MM.1S (cell line): ENCODE data around the gene ZFAND6.

Experiments used
- DNase-seq: peaks from one replicate; pipeline ENCODE4 v3.0.0-alpha.2; 2015
- H2AFZ ChIP-seq: fragments of 300-600 bp; sonication (generic); 2 replicates; pipeline ENCODE4 v1.6.0; 2016; ENCODE audit warnings: antibody characterized with exemption, low read length
- H3F3A ChIP-seq: fragments of 300-600 bp; sonication (generic); 2 replicates; pipeline ENCODE4 v1.6.1; 2016; ENCODE audit warnings: mild to moderate bottlenecking, antibody characterized with exemption, low read length, moderate library complexity, mixed read lengths; ENCODE audit not compliant: insufficient read depth
- H3K27ac ChIP-seq: fragments of 300-600 bp; sonication (generic); 2 replicates; pipeline ENCODE4 v1.5.1; 2016; ENCODE audit warnings: mild to moderate bottlenecking, low read length
- H3K27me3 ChIP-seq: fragments of 300-600 bp; sonication (generic); replicated peaks from 2 replicates; pipeline ENCODE4 v1.6.0; 2016; ENCODE audit warnings: low read length; ENCODE audit not compliant: insufficient read depth
- H3K36me3 ChIP-seq: fragments of 300-600 bp; sonication (generic); replicated peaks from 2 replicates; pipeline ENCODE4 v1.6.1; 2016; ENCODE audit warnings: mild to moderate bottlenecking, low read length, mixed read lengths; ENCODE audit not compliant: insufficient read depth
- H3K4me1 ChIP-seq: fragments of 300-600 bp; sonication (generic); 2 replicates; pipeline ENCODE4 v1.6.1; 2016; ENCODE audit warnings: low read length, mixed read lengths
- H3K4me2 ChIP-seq: fragments of 300-600 bp; sonication (generic); 2 replicates; pipeline ENCODE4 v1.6.0; 2016; ENCODE audit warnings: low read depth, low read length
- H3K4me3 ChIP-seq: fragments of 300-600 bp; sonication (generic); 2 replicates; pipeline ENCODE4 v1.5.1; 2016; ENCODE audit warnings: low read length, mixed read lengths
- H3K79me2 ChIP-seq: fragments of 300-600 bp; sonication (generic); 2 replicates; pipeline ENCODE4 v1.6.1; 2016; ENCODE audit warnings: mixed run types, low read length, mixed read lengths
- H3K9ac ChIP-seq: fragments of 300-600 bp; sonication (generic); 2 replicates; pipeline ENCODE4 v1.6.1; 2016; ENCODE audit warnings: low read length, mixed read lengths
- H3K9me2 ChIP-seq: fragments of 300-600 bp; sonication (generic); replicated peaks from 2 replicates; pipeline ENCODE4 v1.6.1; 2016; ENCODE audit warnings: mild to moderate bottlenecking, low read length, mixed read lengths; ENCODE audit not compliant: insufficient read depth
- H3K9me3 ChIP-seq: fragments of 300-600 bp; sonication (generic); replicated peaks from 2 replicates; pipeline ENCODE4 v1.6.1; 2016; ENCODE audit warnings: mild to moderate bottlenecking, low read length, mixed read lengths; ENCODE audit not compliant: insufficient read depth
- H4K20me1 ChIP-seq: fragments of 300-600 bp; sonication (generic); 2 replicates; pipeline ENCODE4 v1.6.1; 2016; ENCODE audit warnings: mild to moderate bottlenecking, low read length, moderate library complexity, mixed read lengths; ENCODE audit not compliant: insufficient read depth
- EZH2 ChIP-seq: fragments of 300-600 bp; sonication (generic); optimal IDR thresholded peaks from 2 replicates; pipeline ENCODE3; 2017; ENCODE audit warnings: low read depth, mild to moderate bottlenecking, antibody characterized with exemption, low read length, mixed read lengths
- EZH2phosphoT487 ChIP-seq: fragments of 300-600 bp; sonication (generic); IDR thresholded peaks from 2 replicates; pipeline ENCODE4 v1.6.1; 2018; ENCODE audit warnings: antibody characterized with exemption, low read length
- TF ChIP-seq, protein P1 (sequence below): fragments of 300-600 bp; sonication (generic); IDR thresholded peaks from 2 replicates; pipeline ENCODE4 v1.5.1; 2016; ENCODE audit warnings: antibody characterized with exemption, low read length, mixed read lengths

The ZFAND6 gene

GRCh38 chr15:80136854-80137253 is 77.4 kb downstream of the ZFAND6 start:
- no peak overlapping the region for H2AFZ ChIP-seq
- H4K20me1 ChIP-seq = no peaks in the 10 kb centered on the region

GRCh38 chr15:80138961-80139360 is 79.5 kb downstream of the ZFAND6 start:
- no peaks in the 10 kb centered on the region for H3K79me2 ChIP-seq
- no peak overlapping the region for H3K4me2 ChIP-seq
- no peaks in the 10 kb centered on the region for H3K4me1 ChIP-seq
- no peaks in the 10 kb centered on the region for H4K20me1 ChIP-seq
- TF ChIP-seq, protein P1, sequence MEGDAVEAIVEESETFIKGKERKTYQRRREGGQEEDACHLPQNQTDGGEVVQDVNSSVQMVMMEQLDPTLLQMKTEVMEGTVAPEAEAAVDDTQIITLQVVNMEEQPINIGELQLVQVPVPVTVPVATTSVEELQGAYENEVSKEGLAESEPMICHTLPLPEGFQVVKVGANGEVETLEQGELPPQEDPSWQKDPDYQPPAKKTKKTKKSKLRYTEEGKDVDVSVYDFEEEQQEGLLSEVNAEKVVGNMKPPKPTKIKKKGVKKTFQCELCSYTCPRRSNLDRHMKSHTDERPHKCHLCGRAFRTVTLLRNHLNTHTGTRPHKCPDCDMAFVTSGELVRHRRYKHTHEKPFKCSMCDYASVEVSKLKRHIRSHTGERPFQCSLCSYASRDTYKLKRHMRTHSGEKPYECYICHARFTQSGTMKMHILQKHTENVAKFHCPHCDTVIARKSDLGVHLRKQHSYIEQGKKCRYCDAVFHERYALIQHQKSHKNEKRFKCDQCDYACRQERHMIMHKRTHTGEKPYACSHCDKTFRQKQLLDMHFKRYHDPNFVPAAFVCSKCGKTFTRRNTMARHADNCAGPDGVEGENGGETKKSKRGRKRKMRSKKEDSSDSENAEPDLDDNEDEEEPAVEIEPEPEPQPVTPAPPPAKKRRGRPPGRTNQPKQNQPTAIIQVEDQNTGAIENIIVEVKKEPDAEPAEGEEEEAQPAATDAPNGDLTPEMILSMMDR = no peak
- no peak for TF ChIP-seq EZH2phosphoT487
- TF ChIP-seq EZH2 = no peak
- H3K9me2 ChIP-seq = no peaks in the 10 kb centered on the region
- H3K27me3 ChIP-seq = no peaks in the 10 kb centered on the region
- DNase-seq = no peak
- no peaks in the 10 kb centered on the region for H3K36me3 ChIP-seq
- no peak overlapping the region for H2AFZ ChIP-seq
- no peaks in the 10 kb centered on the region for H3F3A ChIP-seq
- H3K9me3 ChIP-seq = no peaks in the 10 kb centered on the region
- H3K9ac ChIP-seq = no peak overlapping the region
- no peak overlapping the region for H3K4me3 ChIP-seq
- H3K27ac ChIP-seq = no peak overlapping the region

More at GRCh38 chr15:80136854-80137253, 77.4 kb downstream of the ZFAND6 start:
- H3K27ac ChIP-seq = no peak overlapping the region
- H3K9me2 ChIP-seq = no peaks in the 10 kb centered on the region
- H3K9ac ChIP-seq = no peak overlapping the region
- no peak for DNase-seq
- no peaks in the 10 kb centered on the region for H3K4me1 ChIP-seq
- no peaks in the 10 kb centered on the region for H3K27me3 ChIP-seq
- no peak overlapping the region for H3K4me2 ChIP-seq
- H3K79me2 ChIP-seq = no peaks in the 10 kb centered on the region
- H3K9me3 ChIP-seq = no peaks in the 10 kb centered on the region
- H3F3A ChIP-seq = no peaks in the 10 kb centered on the region
- H3K36me3 ChIP-seq = no peaks in the 10 kb centered on the region
- no peak overlapping the region for H3K4me3 ChIP-seq
- TF ChIP-seq EZH2 (no peak), EZH2phosphoT487 (no peak)

GRCh38 chr15:80140909-80141308 is 81.4 kb downstream of the ZFAND6 start:
- H4K20me1 ChIP-seq = no peaks in the 10 kb centered on the region
- no peak overlapping the region for H3K9ac ChIP-seq
- no peak overlapping the region for H3K27ac ChIP-seq
- H3K9me3 ChIP-seq = no peaks in the 10 kb centered on the region
- TF ChIP-seq EZH2 (no peak), EZH2phosphoT487 (no peak)
- TF ChIP-seq, protein P1 = no peak
- H3K4me1 ChIP-seq = no peaks in the 10 kb centered on the region
- H3K4me3 ChIP-seq = no peak overlapping the region
- no peaks in the 10 kb centered on the region for H3K79me2 ChIP-seq
- no peak overlapping the region for H3K4me2 ChIP-seq
- H3F3A ChIP-seq = no peaks in the 10 kb centered on the region
- H2AFZ ChIP-seq = no peak overlapping the region
- no peaks in the 10 kb centered on the region for H3K36me3 ChIP-seq
- DNase-seq = no peak
- no peaks in the 10 kb centered on the region for H3K9me2 ChIP-seq
- H3K27me3 ChIP-seq = no peaks in the 10 kb centered on the region

GRCh38 chr15:80141916-80142598 is 82.6 kb downstream of the ZFAND6 start:
- H4K20me1 ChIP-seq = no peaks in the 10 kb centered on the region
- H3K27ac ChIP-seq = no peak overlapping the region
- no peaks in the 10 kb centered on the region for H3F3A ChIP-seq
- no peaks in the 10 kb centered on the region for H3K36me3 ChIP-seq
- no peak for DNase-seq
- H3K9me2 ChIP-seq = no peaks in the 10 kb centered on the region
- no peak overlapping the region for H3K4me3 ChIP-seq
- no peaks in the 10 kb centered on the region for H3K4me1 ChIP-seq
- no peak overlapping the region for H2AFZ ChIP-seq
- no peaks in the 10 kb centered on the region for H3K79me2 ChIP-seq
- no peaks in the 10 kb centered on the region for H3K9me3 ChIP-seq
- TF ChIP-seq EZH2 (no peak), EZH2phosphoT487 (no peak)
- no peaks in the 10 kb centered on the region for H3K27me3 ChIP-seq
- no peak overlapping the region for H3K4me2 ChIP-seq
- H3K9ac ChIP-seq = no peak overlapping the region
